Tibial nerve (tissue), 4 donors: ENCODE data around the gene TOR1AIP1. TPM values are rescaled to one million over a fixed set of nuclear protein-coding genes. Genes with fewer than 3 reads are reported as not detected.

ENCODE experiments used
- DNase-seq, 2 donors: peaks; one replicate each; pipeline ENCODE4 v3.0.0-alpha.2; 2019; ENCODE audit warnings: low spot score in 2 of 2
- H3K27ac ChIP-seq, 4 donors: fragments of 200-600 bp; sonication (generic) in 3 of 4; one replicate each; pipeline ENCODE4 v1.5.1; 2017 to 2019; ENCODE audit warnings: mild to moderate bottlenecking in 1 of 4
- H3K27me3 ChIP-seq, 2 donors: fragments of 200-600 bp; sonication (generic) in 1 of 2; one replicate each; pipeline versions ENCODE4 v1.5.1 to v1.6.0; 2017 to 2019
- H3K36me3 ChIP-seq, 3 donors: fragments of 200-600 bp; sonication (generic); one replicate each; pipeline ENCODE4 v1.5.1; 2018 to 2019
- H3K4me1 ChIP-seq, 4 donors: fragments of 200-600 bp; sonication (generic) in 3 of 4; one replicate each; pipeline ENCODE4 v1.5.1; 2017 to 2019
- H3K4me3 ChIP-seq, 4 donors: fragments of 200-600 bp; sonication (generic) in 3 of 4; one replicate each; pipeline ENCODE4 v1.5.1; 2017 to 2019; ENCODE audit warnings: mild to moderate bottlenecking in 1 of 4, moderate library complexity in 1 of 4
- H3K9me3 ChIP-seq, 4 donors: fragments of 200-600 bp; sonication (generic) in 3 of 4; one replicate each; pipeline ENCODE4 v1.5.1; 2017 to 2019
- CTCF ChIP-seq, 5 experiments: fragments of 200-600 bp in 3 of 5; fragments of 450-650 bp in 2 of 5; sonication (generic) in 3 of 5; IDR thresholded peaks; one replicate each; pipeline ENCODE4 v1.5.1; 2016 to 2019; ENCODE audit warnings: antibody characterized with exemption in 5 of 5, mild to moderate bottlenecking in 3 of 5, moderate library complexity in 2 of 5
- EP300 ChIP-seq, 2 donors: sonication (generic); formaldehyde crosslinking; IDR thresholded peaks; one replicate each; pipeline ENCODE4 v1.6.1; 2017; ENCODE audit warnings: antibody characterized with exemption in 2 of 2, mild to moderate bottlenecking in 1 of 2
- POLR2A ChIP-seq, 2 donors: fragments of 450-650 bp; IDR thresholded peaks; one replicate each; pipeline ENCODE4 v1.6.1; 2017; ENCODE audit warnings: antibody characterized with exemption in 2 of 2, mild to moderate bottlenecking in 2 of 2, moderate library complexity in 2 of 2
- WGBS, 2 donors: methylation state at CpG; one replicate each; pipeline ENCODE4 v1.1.5; 2018; 5-methylcytosine and 5-hydroxymethylcytosine counted together
- total RNA-seq, 4 donors: library from RNA; depleted of rRNA; stranded (reverse); fragments of >200 nt; gene quantifications; one replicate each; pipeline ENCODE4 v1.1.0, GENCODE V29; 2016

The TOR1AIP1 gene
- total RNA-seq, 4 donors from 2014 or later = 43.5 to 85.9 (median 60.1) TPM

GRCh38 chr1:179881642-179882252, 338 bp upstream of the TOR1AIP1 start:
- Histone ChIP-seq H3K27ac (peak overlapping the region; percentile 97 to 99 (median 98)), H3K27me3 (no peaks in the 10 kb centered on the region), H3K4me1 (peaks cover 0 to 52% (median 24%) of the 10 kb centered on the region in 4 donors), H3K4me3 (peak overlapping the region; percentile 50 to 91 (median 70)), H3K36me3 (peaks cover 0 to 20% (median 0%) of the 10 kb centered on the region in 3 donors), H3K9me3 (no peaks in the 10 kb centered on the region)
- 1 to 3% methylated on average over 19 to 22 of the region's 22 CpGs for WGBS, 2 donors
- no peak for TF ChIP-seq CTCF (IDR thresholded peaks at IDR 0.05)
- TF ChIP-seq EP300 (IDR thresholded peaks at IDR 0.05) = no peak
- no peak for TF ChIP-seq POLR2A (IDR thresholded peaks at IDR 0.05)
- DNase-seq = peak; percentile 80 to 86

- Histone ChIP-seq H3K9me3 (no peaks in the 10 kb centered on the region), H3K36me3 (peaks cover 0 to 25% (median 0%) of the 10 kb centered on the region in 3 donors), H3K27me3 (no peaks in the 10 kb centered on the region), H3K4me3 (peak overlapping the region; percentile 50 to 91 (median 70)), H3K4me1 (peaks cover 0 to 60% (median 25%) of the 10 kb centered on the region in 4 donors), H3K27ac (peak overlapping the region; percentile 97 to 99 (median 98))
- DNase-seq = no peak
- 1% methylated on average over 18 to 26 of the region's 26 CpGs for WGBS, 2 donors
- no peak for TF ChIP-seq CTCF (IDR thresholded peaks at IDR 0.05)
- TF ChIP-seq POLR2A (IDR thresholded peaks at IDR 0.05) = no peak
- no peak for TF ChIP-seq EP300 (IDR thresholded peaks at IDR 0.05)
Measured at GRCh38 chr1:179883040-179883744, 1.1 kb downstream of the TOR1AIP1 start.

- WGBS, 2 donors = 31 to 34% methylated on average over 4 of the region's 4 CpGs
Measured at GRCh38 chr1:179883745-179884138, 1.7 kb downstream of the TOR1AIP1 start.

GRCh38 chr1:179888071-179888470, 6.0 kb downstream of the TOR1AIP1 start:
- no peak overlapping the region for H3K27ac ChIP-seq
- TF ChIP-seq POLR2A (IDR thresholded peaks at IDR 0.05) = no peak
- no peak for TF ChIP-seq EP300 (IDR thresholded peaks at IDR 0.05)
- no peak for TF ChIP-seq CTCF (IDR thresholded peaks at IDR 0.05)
- no peaks in the 10 kb centered on the region for H3K27me3 ChIP-seq
- H3K9me3 ChIP-seq = no peaks in the 10 kb centered on the region
- WGBS, 2 donors = 63 to 72% methylated on average over 2 of the region's 2 CpGs
- H3K4me1 ChIP-seq = peaks cover 0 to 62% (median 25%) of the 10 kb centered on the region in 4 donors
- no peak overlapping the region for H3K4me3 ChIP-seq
- H3K36me3 ChIP-seq = peaks cover 0 to 66% (median 11%) of the 10 kb centered on the region in 3 donors
- no peak for DNase-seq

More at GRCh38 chr1:179883745-179884138, 1.7 kb downstream of the TOR1AIP1 start:
- Histone ChIP-seq H3K9me3 (no peaks in the 10 kb centered on the region), H3K27me3 (no peaks in the 10 kb centered on the region), H3K27ac (peak overlapping the region; percentile 97 to 99 (median 98)), H3K4me3 (peak overlapping the region; percentile 50 to 91 (median 70)), H3K4me1 (peaks cover 0 to 66% (median 25%) of the 10 kb centered on the region in 4 donors), H3K36me3 (peaks cover 0 to 25% (median 0%) of the 10 kb centered on the region in 3 donors)
- DNase-seq = no peak
- TF ChIP-seq CTCF (IDR thresholded peaks at IDR 0.05) = no peak
- no peak for TF ChIP-seq EP300 (IDR thresholded peaks at IDR 0.05)
- no peak for TF ChIP-seq POLR2A (IDR thresholded peaks at IDR 0.05)

GRCh38 chr1:179889589-179889988, 7.5 kb downstream of the TOR1AIP1 start:
- Histone ChIP-seq H3K4me1 (peaks cover 0 to 49% (median 15%) of the 10 kb centered on the region in 4 donors), H3K36me3 (peaks cover 0 to 81% (median 11%) of the 10 kb centered on the region in 3 donors), H3K4me3 (no peak overlapping the region), H3K27me3 (no peaks in the 10 kb centered on the region), H3K9me3 (no peaks in the 10 kb centered on the region), H3K27ac (no peak overlapping the region)
- 86 to 91% methylated on average over 4 of the region's 4 CpGs for WGBS, 2 donors
- no peak for DNase-seq
- TF ChIP-seq EP300 (IDR thresholded peaks at IDR 0.05) (no peak), CTCF (IDR thresholded peaks at IDR 0.05) (no peak), POLR2A (IDR thresholded peaks at IDR 0.05) (no peak)
